OCI-LY3 (cell line): ENCODE measurements around the gene SEC24D.
"Not testable (repeated sequence)": the region's sequence is repeated elsewhere in the genome, so short reads cannot be mapped to it uniquely, and the experiment has no call there.

Source experiments
- H2AFZ ChIP-seq: fragments of 200-600, 300-600 bp; shearing (Covaris generic); 2 replicates; pipeline ENCODE4 v1.6.0; 2014; ENCODE audit warnings: antibody characterized with exemption, low read depth, low read length
- H3K27ac ChIP-seq: fragments of 200-600, 300-600 bp; sonication (generic); 2 replicates; pipeline ENCODE4 v1.5.1; 2014; ENCODE audit warnings: mild to moderate bottlenecking, low read length, moderate library complexity, mixed read lengths
- H3K27me3 ChIP-seq: fragments of 200-600, 300-600 bp; sonication (generic); 2 replicates; pipeline ENCODE4 v1.6.1; 2014; ENCODE audit warnings: low read depth, low read length, mixed read lengths
- H3K36me3 ChIP-seq: fragments of 200-600, 300-600 bp; sonication (generic); replicated peaks from 2 replicates; pipeline ENCODE3; 2014; ENCODE audit warnings: low read depth, low read length, mixed read lengths
- H3K4me1 ChIP-seq: fragments of 300-600, 200-600 bp; sonication (generic); 2 replicates; pipeline ENCODE4 v1.6.1; 2014; ENCODE audit warnings: low read length, mixed read lengths
- H3K4me2 ChIP-seq: fragments of 200-600, 300-600 bp; sonication (generic); 2 replicates; pipeline ENCODE4 v1.6.1; 2014; ENCODE audit warnings: low read length, mixed read lengths
- H3K4me3 ChIP-seq: fragments of 300-600, 200-600 bp; sonication (generic); 2 replicates; pipeline ENCODE4 v1.5.1; 2014; ENCODE audit warnings: antibody characterized with exemption, mild to moderate bottlenecking, low read length, moderate library complexity
- H3K79me2 ChIP-seq: fragments of 300-600, 200-600 bp; shearing (Covaris generic); 2 replicates; pipeline ENCODE4 v1.6.1; 2014; ENCODE audit warnings: mild to moderate bottlenecking, low read length, mixed read lengths
- H3K9ac ChIP-seq: fragments of 300-600, 200-600 bp; shearing (Covaris generic); 2 replicates; pipeline ENCODE4 v1.6.0; 2014; ENCODE audit warnings: mild to moderate bottlenecking, low read length, moderate library complexity
- H3K9me3 ChIP-seq: fragments of 200-600, 300-600 bp; shearing (Covaris generic); 2 replicates; pipeline ENCODE4 v1.6.1; 2014; ENCODE audit warnings: low read length, mixed read lengths; ENCODE audit not compliant: insufficient read depth
- H4K20me1 ChIP-seq: fragments of 200-600, 300-600 bp; sonication (generic); 2 replicates; pipeline ENCODE4 v1.6.1; 2016; ENCODE audit warnings: low read length, mixed read lengths; ENCODE audit not compliant: insufficient read depth
- EZH2phosphoT487 ChIP-seq: fragments of 200-600 bp; shearing (Covaris generic); IDR thresholded peaks from 2 replicates; pipeline ENCODE4 v1.6.1; 2018; ENCODE audit warnings: antibody characterized with exemption, mixed run types, low read depth
- TF ChIP-seq, protein P1 (sequence below): fragments of 200-600, 300-600 bp; sonication (generic); IDR thresholded peaks from 2 replicates; pipeline ENCODE4 v1.5.1; 2014; ENCODE audit warnings: antibody characterized with exemption, low read length, low read depth

SEC24D gene

DNA sequence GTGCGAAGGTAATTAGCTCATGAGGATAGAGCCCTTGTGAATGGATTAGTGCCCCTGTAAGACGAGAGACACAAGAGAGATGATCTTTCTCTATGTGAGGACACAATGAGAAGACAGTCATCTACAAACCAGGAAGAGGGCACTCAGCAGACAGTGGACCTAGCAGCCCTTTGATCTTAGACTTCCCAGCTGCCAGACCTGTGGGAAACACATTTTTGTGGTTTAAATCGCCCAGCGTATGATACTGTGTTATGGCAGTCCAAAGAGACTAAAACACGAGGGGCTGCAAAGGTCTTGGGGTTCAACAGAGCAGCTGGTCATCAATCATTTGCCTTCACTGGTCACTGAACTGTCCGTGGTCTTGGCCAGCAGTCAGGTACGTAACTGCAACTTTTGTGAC, 43.5 kb upstream of the SEC24D start:
- H3K4me1 ChIP-seq = no peaks in the 10 kb centered on the region
- TF ChIP-seq, protein P1, sequence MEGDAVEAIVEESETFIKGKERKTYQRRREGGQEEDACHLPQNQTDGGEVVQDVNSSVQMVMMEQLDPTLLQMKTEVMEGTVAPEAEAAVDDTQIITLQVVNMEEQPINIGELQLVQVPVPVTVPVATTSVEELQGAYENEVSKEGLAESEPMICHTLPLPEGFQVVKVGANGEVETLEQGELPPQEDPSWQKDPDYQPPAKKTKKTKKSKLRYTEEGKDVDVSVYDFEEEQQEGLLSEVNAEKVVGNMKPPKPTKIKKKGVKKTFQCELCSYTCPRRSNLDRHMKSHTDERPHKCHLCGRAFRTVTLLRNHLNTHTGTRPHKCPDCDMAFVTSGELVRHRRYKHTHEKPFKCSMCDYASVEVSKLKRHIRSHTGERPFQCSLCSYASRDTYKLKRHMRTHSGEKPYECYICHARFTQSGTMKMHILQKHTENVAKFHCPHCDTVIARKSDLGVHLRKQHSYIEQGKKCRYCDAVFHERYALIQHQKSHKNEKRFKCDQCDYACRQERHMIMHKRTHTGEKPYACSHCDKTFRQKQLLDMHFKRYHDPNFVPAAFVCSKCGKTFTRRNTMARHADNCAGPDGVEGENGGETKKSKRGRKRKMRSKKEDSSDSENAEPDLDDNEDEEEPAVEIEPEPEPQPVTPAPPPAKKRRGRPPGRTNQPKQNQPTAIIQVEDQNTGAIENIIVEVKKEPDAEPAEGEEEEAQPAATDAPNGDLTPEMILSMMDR = no peak
- TF ChIP-seq EZH2phosphoT487 = no peak
- no peak overlapping the region for H3K9ac ChIP-seq
- no peaks in the 10 kb centered on the region for H3K36me3 ChIP-seq
- no peaks in the 10 kb centered on the region; the same call in 1 of the 2 replicates for H3K27me3 ChIP-seq
- H2AFZ ChIP-seq = no peak overlapping the region
- H3K4me3 ChIP-seq = no peak overlapping the region
- H3K9me3 ChIP-seq = no peaks in the 10 kb centered on the region
- no peak overlapping the region for H3K27ac ChIP-seq
- H4K20me1 ChIP-seq = no peaks in the 10 kb centered on the region
- H3K79me2 ChIP-seq = no peaks in the 10 kb centered on the region
- no peak overlapping the region for H3K4me2 ChIP-seq

- H3K27me3 ChIP-seq, H4K20me1 ChIP-seq, H3K9ac ChIP-seq, H3K9me3 ChIP-seq, H3K4me1 ChIP-seq, H2AFZ ChIP-seq, H3K4me3 ChIP-seq, H3K27ac ChIP-seq, H3K36me3 ChIP-seq, H3K4me2 ChIP-seq, H3K79me2 ChIP-seq: not testable (repeated sequence)
These were observed 42.6 kb upstream of the SEC24D start for GRCh38 chr4:118878507-118878906.

GRCh38 chr4:118877797-118878196, 41.9 kb upstream of the SEC24D start:
- no peak overlapping the region for H2AFZ ChIP-seq
- no peak overlapping the region for H3K4me2 ChIP-seq
- no peak overlapping the region for H3K27ac ChIP-seq
- no peaks in the 10 kb centered on the region for H3K9me3 ChIP-seq
- no peaks in the 10 kb centered on the region for H3K4me1 ChIP-seq
- no peaks in the 10 kb centered on the region; the same call in 1 of the 2 replicates for H3K27me3 ChIP-seq
- H4K20me1 ChIP-seq = no peaks in the 10 kb centered on the region
- H3K79me2 ChIP-seq = no peaks in the 10 kb centered on the region
- no peak overlapping the region for H3K4me3 ChIP-seq
- TF ChIP-seq EZH2phosphoT487 = no peak
- no peak overlapping the region for H3K9ac ChIP-seq
- H3K36me3 ChIP-seq = no peaks in the 10 kb centered on the region

DNA sequence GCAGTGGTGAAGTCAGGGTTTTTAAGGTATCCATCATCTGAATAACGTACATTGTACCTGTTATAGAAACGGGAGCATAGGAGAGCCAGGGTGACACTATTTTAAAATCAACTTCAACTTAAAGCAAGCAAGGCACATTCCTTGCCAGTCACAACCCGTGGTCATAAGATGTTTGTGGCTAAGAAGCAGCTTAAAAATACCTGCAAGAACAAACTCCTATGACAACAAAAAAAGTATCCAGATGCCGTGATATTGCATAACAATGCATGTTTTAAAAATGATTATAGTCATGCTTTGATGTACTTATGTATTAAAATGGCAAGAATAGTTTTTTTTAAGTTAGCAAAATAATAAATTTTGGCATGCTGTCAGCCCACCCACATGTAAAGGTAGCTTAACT, 36.3 kb upstream of the SEC24D start:
- no peaks in the 10 kb centered on the region; the same call in 1 of the 2 replicates for H3K4me1 ChIP-seq
- no peaks in the 10 kb centered on the region for H3K79me2 ChIP-seq

GRCh38 chr4:118869808-118870342, 33.9 kb upstream of the SEC24D start:
- TF ChIP-seq EZH2phosphoT487 = no peak
- TF ChIP-seq, protein P1 = no peak
- H3K4me2 ChIP-seq = no peak overlapping the region
- H3K4me3 ChIP-seq = no peak overlapping the region
- H3K9me3 ChIP-seq = no peaks in the 10 kb centered on the region
- no peaks in the 10 kb centered on the region for H3K27me3 ChIP-seq
- no peaks in the 10 kb centered on the region for H4K20me1 ChIP-seq
- H3K79me2 ChIP-seq = no peaks in the 10 kb centered on the region
- H3K27ac ChIP-seq = no peak overlapping the region
- H3K36me3 ChIP-seq = no peaks in the 10 kb centered on the region
- H2AFZ ChIP-seq = no peak overlapping the region
- H3K4me1 ChIP-seq = peaks cover 12% of the 10 kb centered on the region
- H3K9ac ChIP-seq = no peak overlapping the region

More for the DNA sequence above, 36.3 kb upstream of the SEC24D start:
- Histone ChIP-seq H3K36me3 (no peaks in the 10 kb centered on the region), H2AFZ (no peak overlapping the region), H3K27me3 (no peaks in the 10 kb centered on the region; the same call in 1 of the 2 replicates), H3K9ac (no peak overlapping the region), H4K20me1 (no peaks in the 10 kb centered on the region), H3K9me3 (no peaks in the 10 kb centered on the region), H3K4me2 (no peak overlapping the region), H3K4me3 (no peak overlapping the region), H3K27ac (no peak overlapping the region)
- no peak for TF ChIP-seq EZH2phosphoT487
- TF ChIP-seq, protein P1 = no peak
